ENCODE data around the gene RNF213.

The RNF213 gene

GRCh38 chr17:80421381-80422090, 160.9 kb downstream of the RNF213 start:
- no peak overlapping the region for H3K27ac Mint-ChIP-seq
- peaks cover 17% of the 10 kb centered on the region for H3K4me1 Mint-ChIP-seq
- H3K4me3 Mint-ChIP-seq: no peak overlapping the region
- H3K36me3 Mint-ChIP-seq (ENCODE audit: low read depth): peaks cover 21% of the 10 kb centered on the region
- no peaks in the 10 kb centered on the region for H3K9me3 Mint-ChIP-seq
- no peak for TF ChIP-seq CTCF (IDR thresholded peaks at IDR 0.05; ENCODE audit: unreplicated experiment in 3 of 3)
- H3K27me3 Mint-ChIP-seq (ENCODE audit: low read depth): no peaks in the 10 kb centered on the region

GRCh38 chr17:80422276-80422675, 161.6 kb downstream of the RNF213 start:
- peaks cover 11% of the 10 kb centered on the region for H3K4me1 Mint-ChIP-seq
- H3K9me3 Mint-ChIP-seq: no peaks in the 10 kb centered on the region
- no peaks in the 10 kb centered on the region for H3K27me3 Mint-ChIP-seq (ENCODE audit: low read depth)
- no peak overlapping the region for H3K4me3 Mint-ChIP-seq
- no peak for TF ChIP-seq CTCF (IDR thresholded peaks at IDR 0.05; ENCODE audit: unreplicated experiment in 3 of 3)
- peaks cover 17% of the 10 kb centered on the region for H3K36me3 Mint-ChIP-seq (ENCODE audit: low read depth)
- no peak overlapping the region for H3K27ac Mint-ChIP-seq

GRCh38 chr17:80422981-80423380, 162.3 kb downstream of the RNF213 start:
- H3K4me3 Mint-ChIP-seq: no peak overlapping the region
- no peak overlapping the region for H3K27ac Mint-ChIP-seq
- no peak for TF ChIP-seq CTCF (IDR thresholded peaks at IDR 0.05; ENCODE audit: unreplicated experiment in 3 of 3)
- H3K4me1 Mint-ChIP-seq: peaks cover 4% of the 10 kb centered on the region
- no peaks in the 10 kb centered on the region for H3K27me3 Mint-ChIP-seq (ENCODE audit: low read depth)
- H3K9me3 Mint-ChIP-seq: no peaks in the 10 kb centered on the region
- peaks cover 14% of the 10 kb centered on the region for H3K36me3 Mint-ChIP-seq (ENCODE audit: low read depth)

GRCh38 chr17:80423536-80424225, 163.0 kb downstream of the RNF213 start:
- H3K4me1 Mint-ChIP-seq: no peaks in the 10 kb centered on the region
- no peaks in the 10 kb centered on the region for H3K27me3 Mint-ChIP-seq (ENCODE audit: low read depth)
- H3K4me3 Mint-ChIP-seq: no peak overlapping the region
- TF ChIP-seq CTCF (IDR thresholded peaks at IDR 0.05; ENCODE audit: unreplicated experiment in 3 of 3): no peak
- peaks cover 9% of the 10 kb centered on the region for H3K36me3 Mint-ChIP-seq (ENCODE audit: low read depth)
- no peak overlapping the region for H3K27ac Mint-ChIP-seq
- H3K9me3 Mint-ChIP-seq: no peaks in the 10 kb centered on the region

- Mint-ChIP-seq H3K4me1 (no peaks in the 10 kb centered on the region), H3K9me3 (no peaks in the 10 kb centered on the region), H3K4me3 (no peak overlapping the region), H3K27ac (no peak overlapping the region), H3K27me3 (ENCODE audit: low read depth) (no peaks in the 10 kb centered on the region), H3K36me3 (ENCODE audit: low read depth) (peaks cover 9% of the 10 kb centered on the region)
- TF ChIP-seq CTCF (IDR thresholded peaks at IDR 0.05; ENCODE audit: unreplicated experiment in 3 of 3): no peak
These were observed 163.6 kb downstream of the RNF213 start for GRCh38 chr17:80424261-80424660.
